H9 (cell line): ENCODE measurements around the gene GPR87. TPM values are rescaled to one million over a fixed set of nuclear protein-coding genes. Genes with fewer than 3 reads are reported as not detected.

ENCODE experiments used
- DNase-seq: peaks from one replicate; pipeline ENCODE4 v3.0.0-alpha.2; 2017
- H2AFZ ChIP-seq: one replicate; pipeline ENCODE4 v1.6.1; 2013; ENCODE audit warnings: mild to moderate bottlenecking, low read length, control low read depth, moderate library complexity
- H2AK5ac ChIP-seq: 2 replicates; pipeline ENCODE4 v1.6.1; 2013; ENCODE audit warnings: low read length, control low read depth, mixed read lengths; ENCODE audit not compliant: insufficient read length
- H2BK120ac ChIP-seq: one replicate; pipeline ENCODE4 v1.6.1; 2013; ENCODE audit warnings: low read depth, mild to moderate bottlenecking, low read length, control low read depth, inconsistent platforms; ENCODE audit not compliant: poor library complexity, severe bottlenecking
- H2BK12ac ChIP-seq: 2 replicates; pipeline ENCODE4 v1.6.1; 2013; ENCODE audit warnings: low read length, control low read depth, mixed read lengths, low read depth; ENCODE audit not compliant: insufficient read length
- H2BK15ac ChIP-seq: 2 replicates; pipeline ENCODE4 v1.6.1; 2013; ENCODE audit warnings: low read depth, low read length, control low read depth
- H2BK20ac ChIP-seq: one replicate; pipeline ENCODE4 v1.6.1; 2013; ENCODE audit warnings: low read depth, mild to moderate bottlenecking, low read length, control low read depth, inconsistent platforms; ENCODE audit not compliant: poor library complexity, severe bottlenecking
- H2BK5ac ChIP-seq: 2 replicates; pipeline ENCODE4 v1.6.1; 2013; ENCODE audit warnings: low read length, control low read depth, mixed read lengths; ENCODE audit not compliant: insufficient read length
- H3K14ac ChIP-seq: 2 replicates; pipeline ENCODE4 v1.6.1; 2013; ENCODE audit warnings: low read length, control low read depth; ENCODE audit not compliant: insufficient read depth
- H3K18ac ChIP-seq: 2 replicates; pipeline ENCODE4 v1.6.1; 2013; ENCODE audit warnings: low read depth, mild to moderate bottlenecking, mixed read lengths, low read length, control low read depth; ENCODE audit not compliant: insufficient read length
- H3K23ac ChIP-seq: 2 replicates; pipeline ENCODE4 v1.6.1; 2013; ENCODE audit warnings: low read length, control low read depth, mixed read lengths, low read depth; ENCODE audit not compliant: insufficient read length
- H3K23me2 ChIP-seq: 2 replicates; pipeline ENCODE4 v1.6.1; 2013; ENCODE audit warnings: low read depth, mild to moderate bottlenecking, mixed read lengths, low read length, control low read depth; ENCODE audit not compliant: insufficient read length, poor library complexity, severe bottlenecking
- H3K27ac ChIP-seq: 2 replicates; pipeline ENCODE4 v1.5.1; 2013; ENCODE audit warnings: low read length, control low read depth, mixed read lengths, low read depth; ENCODE audit not compliant: insufficient read length
- H3K27me3 ChIP-seq: 2 replicates; pipeline ENCODE4 v1.6.1; 2013; ENCODE audit warnings: low read length, control low read depth, inconsistent platforms; ENCODE audit not compliant: insufficient read depth
- H3K4ac ChIP-seq: 2 replicates; pipeline ENCODE4 v1.6.1; 2013; ENCODE audit warnings: low read depth, mild to moderate bottlenecking, control low read depth, inconsistent platforms, low read length, moderate library complexity
- H3K4me1 ChIP-seq: 2 replicates; pipeline ENCODE4 v1.6.1; 2013; ENCODE audit warnings: low read length, control low read depth, inconsistent platforms; ENCODE audit not compliant: insufficient read depth
- H3K4me2 ChIP-seq: 2 replicates; pipeline ENCODE4 v1.6.1; 2013; ENCODE audit warnings: low read length, control low read depth, mixed read lengths; ENCODE audit not compliant: insufficient read length, insufficient read depth
- H3K56ac ChIP-seq: 2 replicates; pipeline ENCODE4 v1.6.1; 2013; ENCODE audit warnings: low read depth, mild to moderate bottlenecking, mixed read lengths, low read length, control low read depth; ENCODE audit not compliant: insufficient read length
- H3K79me1 ChIP-seq: 2 replicates; pipeline ENCODE4 v1.6.1; 2013; ENCODE audit warnings: low read depth, mild to moderate bottlenecking, moderate library complexity, low read length, control low read depth, inconsistent platforms; ENCODE audit not compliant: insufficient read depth, poor library complexity, severe bottlenecking
- H3K79me2 ChIP-seq: 2 replicates; pipeline ENCODE4 v1.6.1; 2013; ENCODE audit warnings: low read length, control low read depth, inconsistent platforms; ENCODE audit not compliant: insufficient read depth
- H3K9ac ChIP-seq: 2 replicates; pipeline ENCODE4 v1.6.1; 2013; ENCODE audit warnings: low read length, control low read depth, mixed read lengths; ENCODE audit not compliant: insufficient read length; ENCODE audit errors: extremely low read depth
- H3K9me3 ChIP-seq: one replicate; pipeline ENCODE4 v1.6.1; 2013; ENCODE audit warnings: low read depth, low read length, inconsistent platforms; ENCODE audit not compliant: control insufficient read depth
- H3T11ph ChIP-seq: one replicate; pipeline ENCODE4 v1.6.1; 2013; ENCODE audit warnings: mild to moderate bottlenecking, low read length, control low read depth, inconsistent platforms
- H4K20me1 ChIP-seq: one replicate; pipeline ENCODE4 v1.6.1; 2013; ENCODE audit not compliant: control insufficient read depth, insufficient read length, insufficient read depth
- H4K5ac ChIP-seq: 2 replicates; pipeline ENCODE4 v1.6.1; 2013; ENCODE audit warnings: low read depth, mild to moderate bottlenecking, mixed read lengths, low read length, control low read depth; ENCODE audit not compliant: insufficient read length
- H4K8ac ChIP-seq: replicated peaks from 2 replicates; pipeline ENCODE4 v1.6.1; 2013; ENCODE audit warnings: low read length, control low read depth, mixed read lengths, low read depth; ENCODE audit not compliant: insufficient read length
- H4K91ac ChIP-seq: 2 replicates; pipeline ENCODE4 v1.6.1; 2013; ENCODE audit warnings: low read depth, mild to moderate bottlenecking, moderate library complexity, mixed read lengths, low read length, control low read depth; ENCODE audit not compliant: insufficient read length
- H3K27ac Mint-ChIP-seq, 3 experiments: 2 replicates in 2 of 3; 3 replicates in 1 of 3; pipeline ENCODE4 v1.8.0; 2020 to 2021; ENCODE audit warnings: mixed read lengths in 3 of 3, mild to moderate bottlenecking in 1 of 3, moderate library complexity in 1 of 3
- H3K27me3 Mint-ChIP-seq: 2 replicates; pipeline ENCODE4 v1.8.0; 2021; ENCODE audit warnings: low read depth, mild to moderate bottlenecking, moderate library complexity, mixed read lengths
- H3K36me3 Mint-ChIP-seq, 3 experiments: 2 replicates in 2 of 3; 3 replicates in 1 of 3; pipeline ENCODE4 v1.8.0; 2020 to 2021; ENCODE audit warnings: low read depth in 3 of 3, mixed read lengths in 3 of 3; ENCODE audit not compliant: insufficient read depth in 1 of 3
- H3K4me1 Mint-ChIP-seq, 2 experiments: 2 replicates each; pipeline ENCODE4 v1.8.0; 2020; ENCODE audit warnings: mixed read lengths in 2 of 2
- H3K4me3 Mint-ChIP-seq, 2 experiments: 2 replicates in 1 of 2; 3 replicates in 1 of 2; pipeline ENCODE4 v1.8.0; 2020 to 2021; ENCODE audit warnings: mild to moderate bottlenecking in 2 of 2, mixed read lengths in 2 of 2, moderate library complexity in 1 of 2
- H3K9me3 Mint-ChIP-seq, 2 experiments: 2 replicates in 1 of 2; 3 replicates in 1 of 2; pipeline ENCODE4 v1.8.0; 2020; ENCODE audit warnings: mild to moderate bottlenecking in 2 of 2, mixed read lengths in 2 of 2, moderate library complexity in 1 of 2
- WGBS: extraction: QIAGEN DNeasy Blood & Tissue Kit; methylation state at CpG from one replicate; pipeline ENCODE4 v1.1.7; 2013; ENCODE audit warnings: missing lambda C conversion rate, low lambda C conversion rate, mixed read lengths; ENCODE audit not compliant: insufficient read length; ENCODE audit errors: extremely low coverage; 5-methylcytosine and 5-hydroxymethylcytosine counted together
- total RNA-seq: library from RNA; stranded (reverse); gene quantifications from 2 replicates; pipeline ENCODE4 v1.2.1, GENCODE V29; 2021
- TF ChIP-seq, protein P1 (sequence below): fragments of 200-600 bp; sonication (generic); conservative IDR thresholded peaks from 3 replicates; pipeline ENCODE4 v1.8.0; 2021; ENCODE audit warnings: antibody characterized with exemption, mild to moderate bottlenecking

GPR87 gene
- total RNA-seq, 1 experiment from 2014 or later = 0.33 TPM

DNA sequence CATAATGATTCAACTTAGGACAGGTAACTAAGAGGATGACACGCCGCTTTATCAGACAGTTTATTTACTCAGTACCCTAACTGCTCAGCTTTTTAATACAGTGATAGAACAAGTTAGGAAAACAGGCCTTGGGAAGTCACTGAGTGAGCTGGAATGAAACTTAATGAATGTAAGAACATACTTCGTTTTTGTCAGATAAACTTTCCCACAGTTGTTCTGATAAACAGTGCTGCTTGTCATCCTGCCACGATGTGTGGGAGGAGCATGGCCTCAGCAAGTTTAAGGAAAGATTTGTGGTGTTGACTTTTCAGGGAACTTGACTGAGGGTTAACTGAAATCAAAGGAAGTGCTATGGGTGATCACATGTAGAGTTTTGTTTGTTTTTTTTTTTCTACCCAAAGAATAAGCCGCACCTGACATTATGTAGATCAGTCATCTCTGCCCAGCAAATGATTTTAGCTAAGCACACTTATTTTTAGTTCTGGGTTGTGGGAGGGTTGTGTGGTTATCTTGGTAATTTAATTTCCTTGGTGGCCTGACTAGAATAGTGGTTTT is 32.6 kb downstream of the GPR87 start:
- H3K9me3 Mint-ChIP-seq = no peaks in the 10 kb centered on the region
- no peaks in the 10 kb centered on the region for H3K36me3 Mint-ChIP-seq
- no peak overlapping the region for H3K27ac ChIP-seq
- H2AK5ac ChIP-seq = no peak overlapping the region
- H4K91ac ChIP-seq = no peak overlapping the region
- H3K27ac Mint-ChIP-seq = no peak overlapping the region; a peak in 1 of 7 replicates
- H4K5ac ChIP-seq = no peak overlapping the region
- H4K8ac ChIP-seq = no peak overlapping the region
- H2BK5ac ChIP-seq = no peak overlapping the region
- no peak overlapping the region for H3K56ac ChIP-seq
- no peaks in the 10 kb centered on the region for H3K27me3 Mint-ChIP-seq
- TF ChIP-seq, protein P1, sequence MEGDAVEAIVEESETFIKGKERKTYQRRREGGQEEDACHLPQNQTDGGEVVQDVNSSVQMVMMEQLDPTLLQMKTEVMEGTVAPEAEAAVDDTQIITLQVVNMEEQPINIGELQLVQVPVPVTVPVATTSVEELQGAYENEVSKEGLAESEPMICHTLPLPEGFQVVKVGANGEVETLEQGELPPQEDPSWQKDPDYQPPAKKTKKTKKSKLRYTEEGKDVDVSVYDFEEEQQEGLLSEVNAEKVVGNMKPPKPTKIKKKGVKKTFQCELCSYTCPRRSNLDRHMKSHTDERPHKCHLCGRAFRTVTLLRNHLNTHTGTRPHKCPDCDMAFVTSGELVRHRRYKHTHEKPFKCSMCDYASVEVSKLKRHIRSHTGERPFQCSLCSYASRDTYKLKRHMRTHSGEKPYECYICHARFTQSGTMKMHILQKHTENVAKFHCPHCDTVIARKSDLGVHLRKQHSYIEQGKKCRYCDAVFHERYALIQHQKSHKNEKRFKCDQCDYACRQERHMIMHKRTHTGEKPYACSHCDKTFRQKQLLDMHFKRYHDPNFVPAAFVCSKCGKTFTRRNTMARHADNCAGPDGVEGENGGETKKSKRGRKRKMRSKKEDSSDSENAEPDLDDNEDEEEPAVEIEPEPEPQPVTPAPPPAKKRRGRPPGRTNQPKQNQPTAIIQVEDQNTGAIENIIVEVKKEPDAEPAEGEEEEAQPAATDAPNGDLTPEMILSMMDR = no peak
- no peak overlapping the region for H3T11ph ChIP-seq
- H3K79me1 ChIP-seq = no peaks in the 10 kb centered on the region
- H3K23me2 ChIP-seq = no peaks in the 10 kb centered on the region
- H3K9me3 ChIP-seq = no peaks in the 10 kb centered on the region
- no peak overlapping the region for H3K23ac ChIP-seq
- H3K9ac ChIP-seq = no peak overlapping the region
- peaks cover 5% of the 10 kb centered on the region in 2 experiments for H3K4me1 Mint-ChIP-seq
- no peaks in the 10 kb centered on the region for H3K79me2 ChIP-seq
- no peak overlapping the region for H3K4me3 Mint-ChIP-seq
- no peak overlapping the region for H3K18ac ChIP-seq
- no peak overlapping the region for H2BK120ac ChIP-seq
- no peaks in the 10 kb centered on the region for H4K20me1 ChIP-seq
- H2AFZ ChIP-seq = no peak overlapping the region
- no peak overlapping the region for H2BK15ac ChIP-seq
- no peaks in the 10 kb centered on the region for H3K4me1 ChIP-seq
- no peak overlapping the region for H2BK20ac ChIP-seq
- H3K4me2 ChIP-seq = no peak overlapping the region
- no peak for DNase-seq
- WGBS = no CpG with 5 or more reads among the region's 5 CpGs
- H3K14ac ChIP-seq = no peak overlapping the region
- no peaks in the 10 kb centered on the region for H3K27me3 ChIP-seq
- no peak overlapping the region for H3K4ac ChIP-seq
- H2BK12ac ChIP-seq = no peak overlapping the region
